ENCODE measurements around the gene ZNRF3.
"Not testable (repeated sequence)": the region's sequence is repeated elsewhere in the genome, so short reads cannot be mapped to it uniquely, and the experiment has no call there.

ZNRF3 gene

GRCh38 chr22:28908810-28909209 lies 25.4 kb downstream of the ZNRF3 start:
- FAIRE-seq: not testable (repeated sequence)

- no peak for FAIRE-seq
Measured at GRCh38 chr22:28909375-28909774, 26.0 kb downstream of the ZNRF3 start.

GRCh38 chr22:28910569-28911303 lies 27.4 kb downstream of the ZNRF3 start:
- FAIRE-seq: no peak

- FAIRE-seq: no peak
Measured at GRCh38 chr22:28911304-28911690, 27.9 kb downstream of the ZNRF3 start.

GRCh38 chr22:28911777-28912669 lies 28.7 kb downstream of the ZNRF3 start:
- no peak for FAIRE-seq

GRCh38 chr22:28914201-28914600 lies 30.8 kb downstream of the ZNRF3 start:
- no peak for FAIRE-seq

- no peak for FAIRE-seq
Measured at GRCh38 chr22:28915969-28916368, 32.6 kb downstream of the ZNRF3 start.

GRCh38 chr22:28917747-28918549 lies 34.6 kb downstream of the ZNRF3 start:
- no peak for FAIRE-seq

GRCh38 chr22:28918550-28919271 lies 35.3 kb downstream of the ZNRF3 start:
- no peak for FAIRE-seq

- FAIRE-seq: no peak
Measured at GRCh38 chr22:28920757-28921584, 37.6 kb downstream of the ZNRF3 start.

- no peak for FAIRE-seq
Measured at GRCh38 chr22:28921585-28921879, 38.2 kb downstream of the ZNRF3 start.

- FAIRE-seq: no peak
Measured at GRCh38 chr22:28922540-28923244, 39.3 kb downstream of the ZNRF3 start.

GRCh38 chr22:28923826-28924732 lies 40.7 kb downstream of the ZNRF3 start:
- FAIRE-seq: no peak

GRCh38 chr22:28925916-28926315 lies 42.5 kb downstream of the ZNRF3 start:
- FAIRE-seq: no peak

- FAIRE-seq: no peak
Measured at GRCh38 chr22:28927630-28928029, 44.3 kb downstream of the ZNRF3 start.

- no peak for FAIRE-seq
Measured at GRCh38 chr22:28929197-28929596, 45.8 kb downstream of the ZNRF3 start.

- no peak for FAIRE-seq
Measured at GRCh38 chr22:28930357-28931007, 47.1 kb downstream of the ZNRF3 start.

GRCh38 chr22:28931844-28932567 lies 48.6 kb downstream of the ZNRF3 start:
- no peak for FAIRE-seq

GRCh38 chr22:28933321-28933720 lies 49.9 kb downstream of the ZNRF3 start:
- no peak for FAIRE-seq

All from TTC549 (cell line).